ENCODE data around the gene RMND5B. TPM values are rescaled to one million over a fixed set of nuclear protein-coding genes. Genes with fewer than 3 reads are reported as not detected.
A peak's percentile ranks its signal among the peaks of the same experiment; 100 is the strongest.

The RMND5B gene
- total and polyA plus RNA-seq, 2 of the 13 experiments (the other 11 are each of a cell fraction or from before 2014, with no cell fraction given), result 18.6 to 20.4 TPM

DNA sequence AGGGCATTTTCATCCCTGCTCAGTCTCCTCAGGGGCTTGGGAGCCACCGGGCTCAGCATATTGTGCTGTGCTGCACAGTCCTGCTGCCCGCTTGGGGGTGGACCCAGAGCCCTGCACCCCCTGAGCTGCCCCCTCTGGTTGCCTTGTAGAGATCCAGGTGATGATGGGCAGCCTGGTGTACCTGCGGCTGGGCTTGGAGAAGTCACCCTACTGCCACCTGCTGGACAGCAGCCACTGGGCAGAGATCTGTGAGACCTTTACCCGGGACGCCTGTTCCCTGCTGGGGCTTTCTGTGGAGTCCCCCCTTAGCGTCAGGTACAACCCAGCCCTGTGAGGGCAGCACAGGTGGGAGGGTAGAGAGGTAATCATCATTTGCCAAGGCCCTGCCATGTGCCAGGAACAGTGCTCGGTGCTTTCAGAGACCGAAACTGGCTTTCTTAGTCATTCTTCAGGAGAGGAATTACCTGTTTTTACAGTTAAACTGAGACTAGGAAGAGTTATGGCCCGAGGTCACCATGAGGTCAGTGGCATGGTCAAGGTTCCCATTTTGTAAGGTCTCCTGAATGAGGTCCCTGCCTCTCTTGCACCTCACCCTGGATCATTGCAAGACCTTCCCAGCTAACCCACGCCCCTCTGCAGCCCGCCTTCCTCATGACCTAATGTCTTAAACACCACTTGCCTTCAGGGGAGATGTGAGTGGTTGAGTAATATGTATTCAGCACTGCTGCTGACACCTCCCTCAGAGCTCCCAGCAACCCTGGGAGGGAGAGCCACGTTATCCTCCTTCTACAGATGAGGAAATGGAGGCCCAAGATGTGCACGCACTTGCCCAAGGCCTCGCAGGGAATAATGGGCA lies 15.4 kb downstream of the RMND5B start:
- FAIRE-seq (no peak), ATAC-seq (peak; percentile 92), DNase-seq (ENCODE audit: low spot score) (peak; percentile 66)
- H2AFZ ChIP-seq (ENCODE audit: low read length), result no peak overlapping the region
- H4K20me1 ChIP-seq (ENCODE audit: insufficient read depth, low read length), result peaks cover 3% of the 10 kb centered on the region; the same call in 1 of the 2 replicates
- H3K36me3 ChIP-seq (replicated peaks in 1 of 2; ENCODE audit: control insufficient read depth in 1 of 2, insufficient read depth in 2 of 2, low read length in 2 of 2), result peaks cover 36 to 71% of the 10 kb centered on the region in 2 experiments
- ChIA-PET CTCF (ENCODE audit: low intra/inter-chr PET ratio, low total read pairs) (interaction anchor here (1.4 to 2.8 kb wide), 4 partner anchors 18 to 84 kb away, joined by 5 to 38 read pairs (median 8); no protein-coding TSS in a partner anchor), POLR2A (interaction anchor here (1.5 kb wide), 1 partner anchor 7 kb away, joined by 5 read pairs; the partner anchor contains the start of gene NHP2)
- H3K27ac ChIP-seq (ENCODE audit: extremely low read length, insufficient read depth, low read length), result no peak overlapping the region
- no peaks in the 10 kb centered on the region for H3K79me2 ChIP-seq (ENCODE audit: insufficient read depth, low read length)
- H3K4me3 ChIP-seq (replicated peaks in 1 of 3; ENCODE audit: insufficient read depth in 1 of 3, low read depth in 2 of 3, low read length in 3 of 3), result no peak overlapping the region
- in situ Hi-C loops (cut with HindIII; ENCODE audit: extremely low pct_ligation_motif_present, low pct_unique_long_range_greater_than_20kb), result loop anchor here (5.0 kb wide), 1 partner anchor 69 kb away; no protein-coding TSS in a partner anchor
- no peaks in the 10 kb centered on the region for H3K4me1 ChIP-seq (ENCODE audit: insufficient read depth, low read length)
- no peak overlapping the region for H3K9ac ChIP-seq (ENCODE audit: insufficient read depth, low read depth, low read length)
- no peaks in the 10 kb centered on the region for H3K9me3 ChIP-seq (ENCODE audit: low read length)
- no peaks in the 10 kb centered on the region for H3K27me3 ChIP-seq (ENCODE audit: control insufficient read depth in 1 of 2, insufficient read depth in 2 of 2, low read length in 2 of 2)
- H3K4me2 ChIP-seq (ENCODE audit: low read depth, low read length), result no peak overlapping the region
- 89% methylated on average over 7 of the region's 14 CpGs for WGBS (ENCODE audit: low lambda C conversion rate)
- intact Hi-C loops (cut with micrococcal nuclease; ENCODE audit: unreplicated experiment), result loop anchor here (1.0 kb wide), 2 partner anchors 25 to 70 kb away; no protein-coding TSS in a partner anchor
- no TSS peak for BruUV-seq (replicated peaks)
- 0 out of 2 replicates have a peak, but pooled peaks have one; percentile 50 for TF ChIP-seq DNMT1 (CRISPR knock-in tag; IDR thresholded peaks at IDR 0.05)
- TF ChIP-seq ATF1 (CRISPR knock-in tag; IDR thresholded peaks at IDR 0.05), result no peak
- TF ChIP-seq, protein P1, sequence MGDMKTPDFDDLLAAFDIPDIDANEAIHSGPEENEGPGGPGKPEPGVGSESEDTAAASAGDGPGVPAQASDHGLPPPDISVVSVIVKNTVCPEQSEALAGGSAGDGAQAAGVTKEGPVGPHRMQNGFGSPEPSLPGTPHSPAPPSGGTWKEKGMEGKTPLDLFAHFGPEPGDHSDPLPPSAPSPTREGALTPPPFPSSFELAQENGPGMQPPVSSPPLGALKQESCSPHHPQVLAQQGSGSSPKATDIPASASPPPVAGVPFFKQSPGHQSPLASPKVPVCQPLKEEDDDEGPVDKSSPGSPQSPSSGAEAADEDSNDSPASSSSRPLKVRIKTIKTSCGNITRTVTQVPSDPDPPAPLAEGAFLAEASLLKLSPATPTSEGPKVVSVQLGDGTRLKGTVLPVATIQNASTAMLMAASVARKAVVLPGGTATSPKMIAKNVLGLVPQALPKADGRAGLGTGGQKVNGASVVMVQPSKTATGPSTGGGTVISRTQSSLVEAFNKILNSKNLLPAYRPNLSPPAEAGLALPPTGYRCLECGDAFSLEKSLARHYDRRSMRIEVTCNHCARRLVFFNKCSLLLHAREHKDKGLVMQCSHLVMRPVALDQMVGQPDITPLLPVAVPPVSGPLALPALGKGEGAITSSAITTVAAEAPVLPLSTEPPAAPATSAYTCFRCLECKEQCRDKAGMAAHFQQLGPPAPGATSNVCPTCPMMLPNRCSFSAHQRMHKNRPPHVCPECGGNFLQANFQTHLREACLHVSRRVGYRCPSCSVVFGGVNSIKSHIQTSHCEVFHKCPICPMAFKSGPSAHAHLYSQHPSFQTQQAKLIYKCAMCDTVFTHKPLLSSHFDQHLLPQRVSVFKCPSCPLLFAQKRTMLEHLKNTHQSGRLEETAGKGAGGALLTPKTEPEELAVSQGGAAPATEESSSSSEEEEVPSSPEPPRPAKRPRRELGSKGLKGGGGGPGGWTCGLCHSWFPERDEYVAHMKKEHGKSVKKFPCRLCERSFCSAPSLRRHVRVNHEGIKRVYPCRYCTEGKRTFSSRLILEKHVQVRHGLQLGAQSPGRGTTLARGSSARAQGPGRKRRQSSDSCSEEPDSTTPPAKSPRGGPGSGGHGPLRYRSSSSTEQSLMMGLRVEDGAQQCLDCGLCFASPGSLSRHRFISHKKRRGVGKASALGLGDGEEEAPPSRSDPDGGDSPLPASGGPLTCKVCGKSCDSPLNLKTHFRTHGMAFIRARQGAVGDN (CRISPR knock-in tag; IDR thresholded peaks at IDR 0.05), result peak; percentile 34; the same call in 1 of the 2 replicates
- no peak for TF ChIP-seq ZNF547 (CRISPR knock-in tag; IDR thresholded peaks at IDR 0.05)
- TF ChIP-seq, protein P2, sequence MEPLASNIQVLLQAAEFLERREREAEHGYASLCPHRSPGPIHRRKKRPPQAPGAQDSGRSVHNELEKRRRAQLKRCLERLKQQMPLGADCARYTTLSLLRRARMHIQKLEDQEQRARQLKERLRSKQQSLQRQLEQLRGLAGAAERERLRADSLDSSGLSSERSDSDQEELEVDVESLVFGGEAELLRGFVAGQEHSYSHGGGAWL (CRISPR knock-in tag; IDR thresholded peaks at IDR 0.05), result 0 out of 2 replicates have a peak, but pooled peaks have one; percentile 31
- no peak for TF ChIP-seq IRX3 (CRISPR knock-in tag; IDR thresholded peaks at IDR 0.05; ENCODE audit: borderline replicate concordance, low read depth)
- TF ChIP-seq XRCC5 (optimal IDR thresholded peaks at IDR 0.05; ENCODE audit: low read length), result peak; percentile 81
- TF ChIP-seq ARHGAP35 (CRISPR knock-in tag; IDR thresholded peaks at IDR 0.05; ENCODE audit: borderline replicate concordance), result peak; percentile 58; the same call in 1 of the 2 replicates
- no peak for TF ChIP-seq CREB1 (IDR thresholded peaks at IDR 0.05)
- no peak for TF ChIP-seq CREB1 (CRISPR knock-in tag; IDR thresholded peaks at IDR 0.05)
- TF ChIP-seq, protein P3, sequence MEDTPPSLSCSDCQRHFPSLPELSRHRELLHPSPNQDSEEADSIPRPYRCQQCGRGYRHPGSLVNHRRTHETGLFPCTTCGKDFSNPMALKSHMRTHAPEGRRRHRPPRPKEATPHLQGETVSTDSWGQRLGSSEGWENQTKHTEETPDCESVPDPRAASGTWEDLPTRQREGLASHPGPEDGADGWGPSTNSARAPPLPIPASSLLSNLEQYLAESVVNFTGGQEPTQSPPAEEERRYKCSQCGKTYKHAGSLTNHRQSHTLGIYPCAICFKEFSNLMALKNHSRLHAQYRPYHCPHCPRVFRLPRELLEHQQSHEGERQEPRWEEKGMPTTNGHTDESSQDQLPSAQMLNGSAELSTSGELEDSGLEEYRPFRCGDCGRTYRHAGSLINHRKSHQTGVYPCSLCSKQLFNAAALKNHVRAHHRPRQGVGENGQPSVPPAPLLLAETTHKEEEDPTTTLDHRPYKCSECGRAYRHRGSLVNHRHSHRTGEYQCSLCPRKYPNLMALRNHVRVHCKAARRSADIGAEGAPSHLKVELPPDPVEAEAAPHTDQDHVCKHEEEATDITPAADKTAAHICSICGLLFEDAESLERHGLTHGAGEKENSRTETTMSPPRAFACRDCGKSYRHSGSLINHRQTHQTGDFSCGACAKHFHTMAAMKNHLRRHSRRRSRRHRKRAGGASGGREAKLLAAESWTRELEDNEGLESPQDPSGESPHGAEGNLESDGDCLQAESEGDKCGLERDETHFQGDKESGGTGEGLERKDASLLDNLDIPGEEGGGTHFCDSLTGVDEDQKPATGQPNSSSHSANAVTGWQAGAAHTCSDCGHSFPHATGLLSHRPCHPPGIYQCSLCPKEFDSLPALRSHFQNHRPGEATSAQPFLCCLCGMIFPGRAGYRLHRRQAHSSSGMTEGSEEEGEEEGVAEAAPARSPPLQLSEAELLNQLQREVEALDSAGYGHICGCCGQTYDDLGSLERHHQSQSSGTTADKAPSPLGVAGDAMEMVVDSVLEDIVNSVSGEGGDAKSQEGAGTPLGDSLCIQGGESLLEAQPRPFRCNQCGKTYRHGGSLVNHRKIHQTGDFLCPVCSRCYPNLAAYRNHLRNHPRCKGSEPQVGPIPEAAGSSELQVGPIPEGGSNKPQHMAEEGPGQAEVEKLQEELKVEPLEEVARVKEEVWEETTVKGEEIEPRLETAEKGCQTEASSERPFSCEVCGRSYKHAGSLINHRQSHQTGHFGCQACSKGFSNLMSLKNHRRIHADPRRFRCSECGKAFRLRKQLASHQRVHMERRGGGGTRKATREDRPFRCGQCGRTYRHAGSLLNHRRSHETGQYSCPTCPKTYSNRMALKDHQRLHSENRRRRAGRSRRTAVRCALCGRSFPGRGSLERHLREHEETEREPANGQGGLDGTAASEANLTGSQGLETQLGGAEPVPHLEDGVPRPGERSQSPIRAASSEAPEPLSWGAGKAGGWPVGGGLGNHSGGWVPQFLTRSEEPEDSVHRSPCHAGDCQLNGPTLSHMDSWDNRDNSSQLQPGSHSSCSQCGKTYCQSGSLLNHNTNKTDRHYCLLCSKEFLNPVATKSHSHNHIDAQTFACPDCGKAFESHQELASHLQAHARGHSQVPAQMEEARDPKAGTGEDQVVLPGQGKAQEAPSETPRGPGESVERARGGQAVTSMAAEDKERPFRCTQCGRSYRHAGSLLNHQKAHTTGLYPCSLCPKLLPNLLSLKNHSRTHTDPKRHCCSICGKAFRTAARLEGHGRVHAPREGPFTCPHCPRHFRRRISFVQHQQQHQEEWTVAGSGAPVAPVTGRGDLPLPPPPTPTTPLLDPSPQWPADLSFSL (CRISPR knock-in tag; IDR thresholded peaks at IDR 0.05), result no peak
- peak in 1 of 2 experiments; percentile 40; a peak in 1 of 4 replicates for TF ChIP-seq POLR2A (IDR thresholded peaks at IDR 0.05; ENCODE audit: insufficient read depth in 1 of 2, low read depth in 2 of 2, low read length in 2 of 2)

Measured in HepG2 (cell line).